Lower lobe of right lung (tissue), 2 donors: ENCODE measurements around the gene HDAC3. TPM values are rescaled to one million over a fixed set of nuclear protein-coding genes. Genes with fewer than 3 reads are reported as not detected.
A peak's percentile ranks its signal among the peaks of the same experiment; 100 is the strongest.

Source experiments
- ATAC-seq, 2 donors: fragments of 200-7000 bp; cut with Tn5 transposase; one replicate each; pipeline ENCODE4 v1.9.1; 2020 to 2022; ENCODE audit warnings: mild to moderate bottlenecking in 2 of 2, moderate library complexity in 2 of 2
- DNase-seq: peaks from one replicate; pipeline ENCODE4 v3.0.0-alpha.2; 2020
- H3K27ac ChIP-seq: fragments of 200-600 bp; one replicate; pipeline ENCODE4 v1.8.0; 2022
- H3K27me3 ChIP-seq: fragments of 200-600 bp; one replicate; pipeline ENCODE4 v1.8.0; 2022; ENCODE audit warnings: low read depth
- H3K36me3 ChIP-seq: fragments of 200-600 bp; one replicate; pipeline ENCODE4 v1.8.0; 2022; ENCODE audit warnings: mild to moderate bottlenecking
- H3K4me1 ChIP-seq: fragments of 200-600 bp; one replicate; pipeline ENCODE4 v1.8.0; 2022
- H3K4me3 ChIP-seq: fragments of 200-600 bp; one replicate; pipeline ENCODE4 v1.8.0; 2022; ENCODE audit warnings: mild to moderate bottlenecking
- H3K9me3 ChIP-seq: fragments of 200-600 bp; one replicate; pipeline ENCODE4 v1.8.0; 2022
- intact Hi-C: fragments of 100-400 bp; cut with DNase I; formaldehyde crosslinking; loops from one replicate; pipeline ENCODE4 v1.11.0; 2022
- total RNA-seq: library from RNA; stranded (reverse); fragmentation: NEBNext Ultra II Directional; extraction: Animal tissue kit (Norgen Biotek cat#: 25700); gene quantifications from one replicate; pipeline ENCODE4 v1.2.1, GENCODE V29; 2021
- TF ChIP-seq, protein P1 (sequence below): fragments of 200-600 bp; IDR thresholded peaks from one replicate; pipeline ENCODE4 v1.8.0; 2022; ENCODE audit warnings: antibody characterized with exemption, mild to moderate bottlenecking
- donor health status: DM: no; HTN: yes; CAD: no; lungs with severe emphysema.

Gene HDAC3
- total RNA-seq, 1 donor from 2014 or later = 45.8 TPM

- ATAC-seq = peak; percentile 26 to 57
- Histone ChIP-seq H3K36me3 (no peaks in the 10 kb centered on the region), H3K4me3 (no peak overlapping the region), H3K27ac (peak overlapping the region; percentile 39), H3K9me3 (no peaks in the 10 kb centered on the region), H3K4me1 (peaks cover 89% of the 10 kb centered on the region), H3K27me3 (no peaks in the 10 kb centered on the region)
- no peak for DNase-seq
- intact Hi-C loops = no loop called here
- TF ChIP-seq, protein P1, sequence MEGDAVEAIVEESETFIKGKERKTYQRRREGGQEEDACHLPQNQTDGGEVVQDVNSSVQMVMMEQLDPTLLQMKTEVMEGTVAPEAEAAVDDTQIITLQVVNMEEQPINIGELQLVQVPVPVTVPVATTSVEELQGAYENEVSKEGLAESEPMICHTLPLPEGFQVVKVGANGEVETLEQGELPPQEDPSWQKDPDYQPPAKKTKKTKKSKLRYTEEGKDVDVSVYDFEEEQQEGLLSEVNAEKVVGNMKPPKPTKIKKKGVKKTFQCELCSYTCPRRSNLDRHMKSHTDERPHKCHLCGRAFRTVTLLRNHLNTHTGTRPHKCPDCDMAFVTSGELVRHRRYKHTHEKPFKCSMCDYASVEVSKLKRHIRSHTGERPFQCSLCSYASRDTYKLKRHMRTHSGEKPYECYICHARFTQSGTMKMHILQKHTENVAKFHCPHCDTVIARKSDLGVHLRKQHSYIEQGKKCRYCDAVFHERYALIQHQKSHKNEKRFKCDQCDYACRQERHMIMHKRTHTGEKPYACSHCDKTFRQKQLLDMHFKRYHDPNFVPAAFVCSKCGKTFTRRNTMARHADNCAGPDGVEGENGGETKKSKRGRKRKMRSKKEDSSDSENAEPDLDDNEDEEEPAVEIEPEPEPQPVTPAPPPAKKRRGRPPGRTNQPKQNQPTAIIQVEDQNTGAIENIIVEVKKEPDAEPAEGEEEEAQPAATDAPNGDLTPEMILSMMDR = no peak
Measured at GRCh38 chr5:141608557-141608956, 28.1 kb downstream of the HDAC3 start.

DNA sequence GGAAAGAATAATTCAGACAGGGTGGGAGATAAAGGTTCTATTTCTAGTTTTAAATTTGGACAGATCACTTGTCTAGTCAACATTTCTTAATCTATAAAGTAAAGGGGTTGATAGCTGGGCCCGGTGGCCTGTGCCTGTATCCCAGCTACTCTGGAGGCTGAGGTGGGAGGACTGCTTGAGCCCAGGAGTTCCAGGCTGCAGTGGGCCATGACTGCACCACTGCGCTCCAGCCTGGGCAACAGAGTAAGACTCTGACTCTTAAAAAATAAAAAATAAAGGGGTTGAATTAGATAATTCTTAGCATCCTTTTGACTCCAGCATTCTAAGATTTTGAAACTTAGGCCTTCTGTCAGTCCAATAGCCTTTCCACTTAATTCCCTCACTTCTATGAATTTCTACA, 28.6 kb downstream of the HDAC3 start:
- Histone ChIP-seq H3K4me1 (peaks cover 90% of the 10 kb centered on the region), H3K27ac (peak overlapping the region; percentile 39), H3K9me3 (no peaks in the 10 kb centered on the region), H3K36me3 (no peaks in the 10 kb centered on the region), H3K4me3 (no peak overlapping the region), H3K27me3 (no peaks in the 10 kb centered on the region)
- intact Hi-C loops = no loop called here
- TF ChIP-seq, protein P1 = no peak
- no peak for DNase-seq
- no peak for ATAC-seq

DNA sequence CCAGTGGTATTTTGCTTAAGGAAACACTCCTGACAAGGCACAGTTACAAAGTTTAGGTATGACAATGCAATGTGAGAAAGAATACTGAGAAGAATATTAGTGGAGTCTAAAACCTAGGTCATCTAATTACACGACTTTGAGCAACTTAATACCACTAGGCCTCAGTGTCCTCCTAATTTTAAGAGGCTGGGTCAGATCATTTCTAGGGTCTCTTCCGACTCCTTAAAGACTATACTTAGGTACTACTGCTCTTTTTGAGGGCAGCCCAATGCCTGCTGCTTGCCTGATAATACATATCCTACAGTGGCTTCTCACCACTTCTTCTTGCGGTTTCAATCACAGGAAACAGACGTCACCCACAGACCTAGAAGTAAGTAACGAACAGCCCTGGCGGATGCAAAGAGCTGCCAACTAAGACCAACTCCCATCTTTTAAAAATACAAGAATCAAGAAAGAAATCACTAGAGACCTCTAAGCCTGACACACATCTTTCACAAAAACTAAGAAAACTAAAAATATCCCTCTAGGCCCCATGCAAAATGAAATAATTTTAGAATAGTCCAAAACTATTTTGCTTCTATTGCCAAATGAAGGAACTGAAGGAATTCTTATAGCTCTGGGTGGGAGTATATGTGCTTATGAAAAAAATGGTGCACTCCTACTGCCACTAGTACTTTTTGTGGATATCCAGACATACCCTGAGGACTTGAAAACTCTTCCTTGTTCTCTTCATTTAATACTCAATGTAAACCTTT, 30.9 kb downstream of the HDAC3 start:
- DNase-seq (peak; percentile 59), ATAC-seq (peak; percentile 81 to 90)
- H3K4me3 ChIP-seq = peak overlapping the region; percentile 8
- TF ChIP-seq, protein P1 = no peak
- peaks cover 92% of the 10 kb centered on the region for H3K4me1 ChIP-seq
- intact Hi-C loops = no loop called here
- peak overlapping the region; percentile 81 for H3K27ac ChIP-seq
- H3K9me3 ChIP-seq = no peaks in the 10 kb centered on the region
- H3K36me3 ChIP-seq = no peaks in the 10 kb centered on the region
- H3K27me3 ChIP-seq = no peaks in the 10 kb centered on the region

- no peaks in the 10 kb centered on the region for H3K36me3 ChIP-seq
- intact Hi-C loops = no loop called here
- no peak overlapping the region for H3K4me3 ChIP-seq
- ATAC-seq (peak; percentile 88 to 92), DNase-seq (peak; percentile 62)
- H3K27me3 ChIP-seq = no peaks in the 10 kb centered on the region
- H3K9me3 ChIP-seq = no peaks in the 10 kb centered on the region
- TF ChIP-seq, protein P1 = no peak
- peaks cover 92% of the 10 kb centered on the region for H3K4me1 ChIP-seq
- peak overlapping the region; percentile 81 for H3K27ac ChIP-seq
Measured at GRCh38 chr5:141603923-141604717, 32.5 kb downstream of the HDAC3 start.

DNA sequence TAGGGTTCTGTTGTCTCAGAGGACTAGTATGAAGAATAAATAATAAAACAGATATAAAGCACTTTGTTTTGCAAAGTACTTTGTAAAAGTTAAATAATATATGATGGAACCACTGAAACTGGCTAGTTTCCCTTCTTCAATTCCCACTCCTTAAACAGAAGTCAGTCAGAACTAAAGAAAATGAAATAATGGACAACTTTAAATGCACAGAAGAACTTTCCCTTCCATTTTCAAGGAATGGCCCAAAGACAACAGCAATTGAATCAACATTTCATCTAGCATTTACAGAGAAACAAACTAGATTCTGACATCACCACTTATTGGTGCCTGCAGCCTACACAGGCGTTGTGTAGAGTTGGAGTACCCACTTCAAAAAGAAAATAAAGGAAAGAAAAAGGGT, 34.0 kb downstream of the HDAC3 start:
- ATAC-seq (no peak), DNase-seq (no peak)
- intact Hi-C loops = no loop called here
- Histone ChIP-seq H3K27ac (peak overlapping the region; percentile 81), H3K4me1 (peaks cover 92% of the 10 kb centered on the region), H3K4me3 (no peak overlapping the region), H3K27me3 (no peaks in the 10 kb centered on the region), H3K36me3 (no peaks in the 10 kb centered on the region), H3K9me3 (no peaks in the 10 kb centered on the region)
- TF ChIP-seq, protein P1 = no peak
